T-helper 1 cell treated with Interleukin-12 subunit alpha and Interleukin-12 subunit beta and Interleukin-4 antibody, amounts not matched to agents 30 μg/mL and 1 μg/mL, for 36 hours (primary cell): Measurements from ENCODE around the gene PLD1.

Experiments used
- H3K27ac Mint-ChIP-seq: one replicate; pipeline ENCODE4 v1.8.0; 2021; ENCODE audit warnings: mild to moderate bottlenecking, mixed read lengths
- H3K27me3 Mint-ChIP-seq: one replicate; pipeline ENCODE4 v1.8.0; 2021; ENCODE audit warnings: low read depth, mixed read lengths
- H3K36me3 Mint-ChIP-seq: one replicate; pipeline ENCODE4 v1.8.0; 2021; ENCODE audit warnings: low read depth, mixed read lengths
- H3K4me1 Mint-ChIP-seq: one replicate; pipeline ENCODE4 v1.8.0; 2021; ENCODE audit warnings: low read depth, mixed read lengths
- H3K4me3 Mint-ChIP-seq: one replicate; pipeline ENCODE4 v1.8.0; 2021; ENCODE audit warnings: mild to moderate bottlenecking, moderate library complexity, mixed read lengths
- H3K9me3 Mint-ChIP-seq: one replicate; pipeline ENCODE4 v1.8.0; 2021; ENCODE audit warnings: mixed read lengths

PLD1 gene

GRCh38 chr3:171784937-171785336 is 25.3 kb downstream of the PLD1 start:
- no peaks in the 10 kb centered on the region for H3K36me3 Mint-ChIP-seq
- H3K4me3 Mint-ChIP-seq = no peak overlapping the region
- peaks cover 21% of the 10 kb centered on the region for H3K27me3 Mint-ChIP-seq
- no peaks in the 10 kb centered on the region for H3K9me3 Mint-ChIP-seq
- H3K4me1 Mint-ChIP-seq = no peaks in the 10 kb centered on the region
- H3K27ac Mint-ChIP-seq = no peak overlapping the region

GRCh38 chr3:171784387-171784786 is 25.9 kb downstream of the PLD1 start:
- Mint-ChIP-seq H3K4me1 (no peaks in the 10 kb centered on the region), H3K9me3 (no peaks in the 10 kb centered on the region), H3K27me3 (peaks cover 24% of the 10 kb centered on the region), H3K4me3 (no peak overlapping the region), H3K36me3 (no peaks in the 10 kb centered on the region), H3K27ac (no peak overlapping the region)

- no peaks in the 10 kb centered on the region for H3K4me1 Mint-ChIP-seq
- H3K9me3 Mint-ChIP-seq = no peaks in the 10 kb centered on the region
- H3K36me3 Mint-ChIP-seq = no peaks in the 10 kb centered on the region
- H3K4me3 Mint-ChIP-seq = no peak overlapping the region
- H3K27me3 Mint-ChIP-seq = peaks cover 18% of the 10 kb centered on the region
- no peak overlapping the region for H3K27ac Mint-ChIP-seq
Measured at GRCh38 chr3:171783626-171784025, 26.7 kb downstream of the PLD1 start.

GRCh38 chr3:171783086-171783485 is 27.2 kb downstream of the PLD1 start:
- Mint-ChIP-seq H3K27ac (no peak overlapping the region), H3K27me3 (peaks cover 18% of the 10 kb centered on the region), H3K4me3 (no peak overlapping the region), H3K4me1 (no peaks in the 10 kb centered on the region), H3K9me3 (no peaks in the 10 kb centered on the region), H3K36me3 (no peaks in the 10 kb centered on the region)

- no peak overlapping the region for H3K27ac Mint-ChIP-seq
- no peaks in the 10 kb centered on the region for H3K4me1 Mint-ChIP-seq
- no peaks in the 10 kb centered on the region for H3K36me3 Mint-ChIP-seq
- H3K27me3 Mint-ChIP-seq = peaks cover 18% of the 10 kb centered on the region
- no peaks in the 10 kb centered on the region for H3K9me3 Mint-ChIP-seq
- no peak overlapping the region for H3K4me3 Mint-ChIP-seq
Measured at GRCh38 chr3:171782617-171783016, 27.7 kb downstream of the PLD1 start.

- Mint-ChIP-seq H3K4me3 (no peak overlapping the region), H3K27ac (no peak overlapping the region), H3K9me3 (no peaks in the 10 kb centered on the region), H3K36me3 (no peaks in the 10 kb centered on the region), H3K27me3 (peaks cover 18% of the 10 kb centered on the region), H3K4me1 (no peaks in the 10 kb centered on the region)
Measured at GRCh38 chr3:171781711-171782127, 28.6 kb downstream of the PLD1 start.

- Mint-ChIP-seq H3K36me3 (no peaks in the 10 kb centered on the region), H3K4me1 (no peaks in the 10 kb centered on the region), H3K27ac (no peak overlapping the region), H3K9me3 (no peaks in the 10 kb centered on the region), H3K4me3 (no peak overlapping the region), H3K27me3 (peaks cover 13% of the 10 kb centered on the region)
Measured at GRCh38 chr3:171778493-171778892, 31.8 kb downstream of the PLD1 start.

GRCh38 chr3:171777596-171777995 is 32.7 kb downstream of the PLD1 start:
- Mint-ChIP-seq H3K27ac (no peak overlapping the region), H3K4me3 (no peak overlapping the region), H3K27me3 (peaks cover 13% of the 10 kb centered on the region), H3K4me1 (no peaks in the 10 kb centered on the region), H3K9me3 (no peaks in the 10 kb centered on the region), H3K36me3 (no peaks in the 10 kb centered on the region)

GRCh38 chr3:171776839-171777583 is 33.3 kb downstream of the PLD1 start:
- Mint-ChIP-seq H3K27me3 (peaks cover 18% of the 10 kb centered on the region), H3K36me3 (no peaks in the 10 kb centered on the region), H3K4me1 (no peaks in the 10 kb centered on the region), H3K9me3 (no peaks in the 10 kb centered on the region), H3K27ac (no peak overlapping the region), H3K4me3 (no peak overlapping the region)

- H3K27ac Mint-ChIP-seq = no peak overlapping the region
- no peaks in the 10 kb centered on the region for H3K9me3 Mint-ChIP-seq
- H3K4me1 Mint-ChIP-seq = no peaks in the 10 kb centered on the region
- peaks cover 19% of the 10 kb centered on the region for H3K27me3 Mint-ChIP-seq
- no peaks in the 10 kb centered on the region for H3K36me3 Mint-ChIP-seq
- H3K4me3 Mint-ChIP-seq = no peak overlapping the region
Measured at GRCh38 chr3:171776411-171776810, 33.9 kb downstream of the PLD1 start.

- H3K9me3 Mint-ChIP-seq = no peaks in the 10 kb centered on the region
- H3K36me3 Mint-ChIP-seq = no peaks in the 10 kb centered on the region
- no peak overlapping the region for H3K27ac Mint-ChIP-seq
- peaks cover 24% of the 10 kb centered on the region for H3K27me3 Mint-ChIP-seq
- no peaks in the 10 kb centered on the region for H3K4me1 Mint-ChIP-seq
- no peak overlapping the region for H3K4me3 Mint-ChIP-seq
Measured at GRCh38 chr3:171775943-171776342, 34.3 kb downstream of the PLD1 start.

- Mint-ChIP-seq H3K4me1 (no peaks in the 10 kb centered on the region), H3K4me3 (no peak overlapping the region), H3K36me3 (no peaks in the 10 kb centered on the region), H3K27ac (no peak overlapping the region), H3K9me3 (no peaks in the 10 kb centered on the region), H3K27me3 (peaks cover 11% of the 10 kb centered on the region)
Measured at GRCh38 chr3:171774521-171774920, 35.8 kb downstream of the PLD1 start.

GRCh38 chr3:171772427-171773056 is 37.7 kb downstream of the PLD1 start:
- no peak overlapping the region for H3K27ac Mint-ChIP-seq
- H3K27me3 Mint-ChIP-seq = peaks cover 19% of the 10 kb centered on the region
- no peaks in the 10 kb centered on the region for H3K36me3 Mint-ChIP-seq
- H3K9me3 Mint-ChIP-seq = no peaks in the 10 kb centered on the region
- H3K4me3 Mint-ChIP-seq = no peak overlapping the region
- no peaks in the 10 kb centered on the region for H3K4me1 Mint-ChIP-seq

- Mint-ChIP-seq H3K4me3 (no peak overlapping the region), H3K27ac (no peak overlapping the region), H3K36me3 (no peaks in the 10 kb centered on the region), H3K27me3 (peaks cover 28% of the 10 kb centered on the region), H3K4me1 (no peaks in the 10 kb centered on the region), H3K9me3 (no peaks in the 10 kb centered on the region)
Measured at GRCh38 chr3:171770689-171771620, 39.3 kb downstream of the PLD1 start.
